ENCODE measurements around the gene EPHB1. TPM values are rescaled to one million over a fixed set of nuclear protein-coding genes. Genes with fewer than 3 reads are reported as not detected.
A peak's percentile ranks its signal among the peaks of the same experiment; 100 is the strongest.

Gene EPHB1
- total RNA-seq, 4 donors from 2014 or later: 0.82 to 2.2 (median 1.2) TPM

DNA sequence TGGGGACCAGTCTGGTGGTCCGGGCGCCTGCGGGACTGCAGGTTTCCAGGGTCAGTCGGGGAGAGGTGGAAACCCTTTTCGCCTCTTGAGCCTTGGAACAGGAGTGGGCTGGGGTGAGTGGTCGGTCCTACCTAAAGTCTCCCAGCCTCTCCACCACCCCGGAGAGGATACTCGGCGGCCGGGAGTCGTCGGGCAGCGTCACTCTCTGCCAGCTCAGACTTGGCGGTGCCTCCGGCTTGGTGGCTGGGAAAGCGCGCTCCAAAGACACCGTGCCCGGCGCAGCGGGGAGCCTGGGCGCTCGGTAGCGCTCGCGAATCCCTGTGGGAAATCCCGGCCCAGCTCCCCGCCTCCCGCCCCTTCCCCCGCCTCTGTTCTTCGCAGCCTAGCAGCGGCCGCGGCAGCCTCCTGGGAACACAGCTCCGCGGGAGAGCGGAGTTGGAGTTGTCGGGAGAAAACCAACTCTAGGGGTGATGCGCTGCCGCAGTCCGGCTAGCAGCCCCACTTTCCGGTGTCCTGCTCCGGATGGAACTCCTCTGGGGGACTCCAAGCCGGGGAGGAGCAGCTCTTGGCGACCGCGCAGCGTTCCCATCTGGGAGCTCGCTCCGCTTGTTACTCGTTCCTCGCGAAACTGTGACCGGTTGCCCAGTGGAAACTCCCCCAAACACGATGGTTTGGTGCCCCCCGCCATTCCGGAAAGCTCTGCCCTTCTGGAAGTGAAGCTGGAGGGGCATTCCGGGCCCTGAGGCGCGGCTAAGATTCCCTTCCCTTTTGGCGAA lies 1.4 kb downstream of the EPHB1 start:
- no peak for DNase-seq
- 8% methylated on average over 33 of the region's 61 CpGs; no CpG with 5 or more reads in 1 of the 2 donors for WGBS, 2 donors (ENCODE audit: low coverage in 1 of 2)
- peaks cover 32% of the 10 kb centered on the region for H3K27me3 ChIP-seq

DNA sequence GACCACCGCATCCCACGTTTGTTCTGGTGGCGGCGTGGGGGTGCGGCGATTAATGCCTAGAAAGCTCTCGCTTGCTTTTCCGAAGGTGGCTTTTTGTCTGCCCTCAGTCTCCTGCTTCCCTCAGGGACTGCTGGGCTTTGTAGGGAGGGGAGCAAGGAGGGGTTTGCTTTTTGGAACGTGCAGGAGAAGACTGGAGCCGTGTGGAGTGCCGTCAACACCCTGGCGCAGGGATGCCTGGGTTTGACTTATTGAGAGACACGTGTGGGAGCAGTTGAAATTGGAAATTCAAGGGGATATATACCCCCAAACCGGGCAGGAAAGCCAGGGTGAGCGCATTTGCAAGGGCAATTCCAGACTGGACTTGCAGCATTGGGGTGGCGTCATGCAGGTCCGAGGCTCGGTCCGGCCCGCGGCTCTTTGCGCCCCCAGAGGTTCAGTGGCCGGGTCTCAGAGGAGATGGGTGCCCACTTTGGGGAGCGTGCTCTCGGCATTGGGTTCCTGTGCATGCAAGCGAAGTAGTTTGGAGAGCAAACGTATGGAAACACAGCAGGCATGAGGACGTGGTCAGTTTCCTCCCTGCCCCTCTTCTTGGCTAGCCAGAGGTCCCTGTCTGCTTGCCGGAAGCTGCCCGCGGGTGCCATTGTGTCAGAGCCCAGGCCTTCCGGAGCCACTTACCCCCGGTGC lies 2.1 kb downstream of the EPHB1 start:
- no peaks in the 10 kb centered on the region for H3K36me3 ChIP-seq
- WGBS, 2 donors (ENCODE audit: low coverage in 1 of 2): 38% methylated on average over 28 of the region's 33 CpGs; no CpG with 5 or more reads in 1 of the 2 donors
- H3K4me3 ChIP-seq: peak overlapping the region in 2 of 4 donors; percentile 30 to 54
- H3K27me3 ChIP-seq: peaks cover 32% of the 10 kb centered on the region
- no peaks in the 10 kb centered on the region for H3K9me3 ChIP-seq
- H3K27ac ChIP-seq: peak overlapping the region in 1 of 4 donors; percentile 75
- no peak for TF ChIP-seq EP300 (IDR thresholded peaks at IDR 0.05; ENCODE audit: low read depth)
- TF ChIP-seq POLR2A (IDR thresholded peaks at IDR 0.05): no peak
- TF ChIP-seq, protein P1, sequence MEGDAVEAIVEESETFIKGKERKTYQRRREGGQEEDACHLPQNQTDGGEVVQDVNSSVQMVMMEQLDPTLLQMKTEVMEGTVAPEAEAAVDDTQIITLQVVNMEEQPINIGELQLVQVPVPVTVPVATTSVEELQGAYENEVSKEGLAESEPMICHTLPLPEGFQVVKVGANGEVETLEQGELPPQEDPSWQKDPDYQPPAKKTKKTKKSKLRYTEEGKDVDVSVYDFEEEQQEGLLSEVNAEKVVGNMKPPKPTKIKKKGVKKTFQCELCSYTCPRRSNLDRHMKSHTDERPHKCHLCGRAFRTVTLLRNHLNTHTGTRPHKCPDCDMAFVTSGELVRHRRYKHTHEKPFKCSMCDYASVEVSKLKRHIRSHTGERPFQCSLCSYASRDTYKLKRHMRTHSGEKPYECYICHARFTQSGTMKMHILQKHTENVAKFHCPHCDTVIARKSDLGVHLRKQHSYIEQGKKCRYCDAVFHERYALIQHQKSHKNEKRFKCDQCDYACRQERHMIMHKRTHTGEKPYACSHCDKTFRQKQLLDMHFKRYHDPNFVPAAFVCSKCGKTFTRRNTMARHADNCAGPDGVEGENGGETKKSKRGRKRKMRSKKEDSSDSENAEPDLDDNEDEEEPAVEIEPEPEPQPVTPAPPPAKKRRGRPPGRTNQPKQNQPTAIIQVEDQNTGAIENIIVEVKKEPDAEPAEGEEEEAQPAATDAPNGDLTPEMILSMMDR (IDR thresholded peaks at IDR 0.05): no peak
- TF ChIP-seq POLR2AphosphoS5 (IDR thresholded peaks at IDR 0.05): no peak
- intact Hi-C loops (cut with DNase I; ENCODE audit: low total_unique reads): loop anchor here (10.0 kb wide), 2 partner anchors 708 to 1098 kb away; no protein-coding TSS in a partner anchor
- no peak for DNase-seq
- in situ Hi-C loops (cut with MboI; ENCODE audit: low pct_ligation_motif_present in 1 of 4, low pct_unique_long_range_greater_than_20kb in 1 of 4, low sequenced_read_pairs in 3 of 4): loop anchor here (25.0 kb wide), 3 partner anchors 690 to 1090 kb away; no protein-coding TSS in a partner anchor
- H3K4me1 ChIP-seq: peaks cover 0 to 18% (median 13%) of the 10 kb centered on the region in 4 donors

More for the DNA sequence above, 1.4 kb downstream of the EPHB1 start:
- intact Hi-C loops (cut with DNase I; ENCODE audit: low total_unique reads): loop anchor here (10.0 kb wide), 2 partner anchors 708 to 1098 kb away; no protein-coding TSS in a partner anchor
- in situ Hi-C loops (cut with MboI; ENCODE audit: low pct_ligation_motif_present in 1 of 4, low pct_unique_long_range_greater_than_20kb in 1 of 4, low sequenced_read_pairs in 3 of 4): loop anchor here (25.0 kb wide), 3 partner anchors 691 to 1091 kb away; no protein-coding TSS in a partner anchor
- no peaks in the 10 kb centered on the region for H3K36me3 ChIP-seq
- peaks cover 0 to 18% (median 13%) of the 10 kb centered on the region in 4 donors for H3K4me1 ChIP-seq
- no peaks in the 10 kb centered on the region for H3K9me3 ChIP-seq
- H3K4me3 ChIP-seq: peak overlapping the region in 3 of 4 donors; percentile 6 to 54 (median 30)
- peak overlapping the region in 1 of 4 donors; percentile 75 for H3K27ac ChIP-seq
- TF ChIP-seq EP300 (IDR thresholded peaks at IDR 0.05; ENCODE audit: low read depth): no peak
- no peak for TF ChIP-seq POLR2AphosphoS5 (IDR thresholded peaks at IDR 0.05)
- TF ChIP-seq, protein P1 (IDR thresholded peaks at IDR 0.05): no peak
- no peak for TF ChIP-seq POLR2A (IDR thresholded peaks at IDR 0.05)

DNA sequence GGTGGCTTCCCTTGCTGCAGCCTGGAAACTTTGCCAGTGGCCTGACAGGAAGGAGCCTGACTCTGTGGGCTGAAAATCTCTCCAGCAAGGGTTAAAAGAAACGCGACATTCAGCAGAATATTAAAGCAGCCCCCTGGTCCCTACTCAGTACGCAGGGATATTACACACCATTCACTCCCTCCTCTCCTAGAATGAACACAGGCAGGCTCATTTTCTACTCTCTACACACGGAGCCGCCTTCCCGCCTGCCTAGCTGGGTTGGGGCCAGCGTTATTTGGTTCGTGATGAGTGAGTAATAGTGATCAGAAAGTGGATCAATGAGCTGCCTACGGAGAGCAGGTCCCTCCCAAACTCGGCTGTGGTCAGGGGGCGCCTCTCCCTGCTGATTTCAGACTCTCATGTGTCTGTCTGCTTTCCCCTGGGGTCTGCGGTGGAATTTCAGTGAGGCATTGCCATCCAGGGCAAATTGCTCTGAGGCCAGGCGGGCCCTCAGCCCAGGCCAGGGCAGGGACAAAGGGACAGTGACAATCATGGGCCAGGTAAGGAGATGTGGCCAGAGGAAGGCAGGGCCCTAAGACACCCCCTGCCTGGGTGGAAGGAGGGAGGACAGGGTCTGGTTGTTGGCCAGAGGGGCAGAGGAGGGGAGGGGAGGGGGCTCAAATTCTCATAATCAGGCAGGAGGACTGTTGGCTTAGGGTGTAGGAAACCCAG lies 2.8 kb downstream of the EPHB1 start:
- Histone ChIP-seq H3K9me3 (no peaks in the 10 kb centered on the region), H3K4me1 (peaks cover 0 to 18% (median 13%) of the 10 kb centered on the region in 4 donors), H3K36me3 (no peaks in the 10 kb centered on the region), H3K27me3 (peaks cover 32% of the 10 kb centered on the region), H3K4me3 (peak overlapping the region in 1 of 4 donors; percentile 54), H3K27ac (peak overlapping the region in 2 of 4 donors; percentile 25 to 75)
- in situ Hi-C loops (cut with MboI; ENCODE audit: low pct_ligation_motif_present in 1 of 4, low pct_unique_long_range_greater_than_20kb in 1 of 4, low sequenced_read_pairs in 3 of 4): loop anchor here (25.0 kb wide), 3 partner anchors 689 to 1089 kb away; no protein-coding TSS in a partner anchor
- intact Hi-C loops (cut with DNase I; ENCODE audit: low total_unique reads): loop anchor here (10.0 kb wide), 2 partner anchors 707 to 1097 kb away; no protein-coding TSS in a partner anchor
- DNase-seq: no peak
- no peak for TF ChIP-seq EP300 (IDR thresholded peaks at IDR 0.05; ENCODE audit: low read depth)
- TF ChIP-seq POLR2A (IDR thresholded peaks at IDR 0.05): no peak
- TF ChIP-seq, protein P1 (IDR thresholded peaks at IDR 0.05): no peak
- TF ChIP-seq POLR2AphosphoS5 (IDR thresholded peaks at IDR 0.05): no peak
- WGBS, 2 donors (ENCODE audit: low coverage in 1 of 2): 75% methylated on average over 13 of the region's 13 CpGs; no CpG with 5 or more reads in 1 of the 2 donors

Measured in transverse colon (tissue), 4 donors.